ENCODE results near the gene VTA1.

VTA1 gene

GRCh38 chr6:142246960-142247359, 99.9 kb downstream of the VTA1 start:
- Histone ChIP-seq H4K8ac (ENCODE audit: low read depth, low read length) (no peak overlapping the region), H2BK5ac (ENCODE audit: low read length) (no peak overlapping the region), H3K79me1 (ENCODE audit: low read length) (no peaks in the 10 kb centered on the region), H2BK15ac (replicated peaks; ENCODE audit: low read depth) (no peak overlapping the region), H3K36me3 (ENCODE audit: control insufficient read depth, insufficient read depth, low read length) (no peaks in the 10 kb centered on the region), H3K56ac (ENCODE audit: low read length) (no peak overlapping the region), H3K4ac (ENCODE audit: low read depth, low read length) (no peak overlapping the region), H3K18ac (ENCODE audit: low read length) (no peak overlapping the region), H3K79me2 (ENCODE audit: control insufficient read depth, insufficient read depth, low read length) (no peaks in the 10 kb centered on the region), H4K5ac (ENCODE audit: low read length) (no peak overlapping the region), H3K27ac (ENCODE audit: low read depth, low read length) (no peak overlapping the region), H2AK5ac (ENCODE audit: low read length) (no peak overlapping the region), H2BK120ac (ENCODE audit: low read depth, low read length) (no peak overlapping the region), H3K4me1 (ENCODE audit: control insufficient read depth, low read depth, low read length) (no peaks in the 10 kb centered on the region), H3K27me3 (ENCODE audit: insufficient read depth, low read length, poor library complexity) (no peaks in the 10 kb centered on the region), H3K4me2 (ENCODE audit: low read length) (no peak overlapping the region), H3K9ac (ENCODE audit: low read length) (no peak overlapping the region), H3K4me3 (ENCODE audit: low read length) (no peak overlapping the region), H3K23ac (ENCODE audit: low read length) (no peak overlapping the region)
- DNase-seq = no peak
- no CpG with 5 or more reads among the region's 6 CpGs for WGBS (ENCODE audit: extremely low coverage, insufficient coverage, low lambda C conversion rate)

- WGBS (ENCODE audit: extremely low coverage, insufficient coverage, low lambda C conversion rate) = no CpG with 5 or more reads among the region's 3 CpGs
Measured at GRCh38 chr6:142249266-142249665, 102.2 kb downstream of the VTA1 start.

DNA sequence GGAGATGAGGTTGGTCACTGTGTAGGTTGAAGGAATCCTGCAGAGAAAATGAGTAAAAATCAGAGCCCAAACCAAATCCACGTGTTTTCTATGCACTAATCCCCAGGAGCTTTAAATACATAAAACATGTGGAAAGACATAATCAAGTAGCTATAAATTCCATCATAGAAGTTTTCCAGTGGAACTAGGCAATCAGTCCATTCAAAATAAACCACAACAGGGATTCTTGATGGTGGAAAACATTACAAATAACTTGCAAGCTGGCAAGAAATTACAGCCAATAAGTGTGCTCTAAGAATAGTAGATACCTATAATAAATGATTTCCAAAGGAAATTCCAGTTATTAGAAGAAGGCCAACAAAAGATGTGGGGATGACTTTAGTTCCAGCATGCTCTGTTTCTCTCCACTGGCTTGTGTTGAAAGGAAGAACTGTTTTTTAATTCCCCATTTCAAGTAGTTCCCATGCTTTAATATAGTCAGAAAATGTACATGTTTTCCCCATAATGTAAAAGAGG, 104.9 kb downstream of the VTA1 start:
- H3K4me3 ChIP-seq (ENCODE audit: low read length) = no peak overlapping the region
- H3K79me1 ChIP-seq (ENCODE audit: low read length) = no peaks in the 10 kb centered on the region
- H2BK15ac ChIP-seq (replicated peaks; ENCODE audit: low read depth) = no peak overlapping the region
- H3K4ac ChIP-seq (ENCODE audit: low read depth, low read length) = no peak overlapping the region
- no peaks in the 10 kb centered on the region for H3K4me1 ChIP-seq (ENCODE audit: control insufficient read depth, low read depth, low read length)
- H2BK5ac ChIP-seq (ENCODE audit: low read length) = no peak overlapping the region
- no peak overlapping the region for H3K56ac ChIP-seq (ENCODE audit: low read length)
- no peaks in the 10 kb centered on the region for H3K79me2 ChIP-seq (ENCODE audit: control insufficient read depth, insufficient read depth, low read length)
- H2AK5ac ChIP-seq (ENCODE audit: low read length) = no peak overlapping the region
- H3K36me3 ChIP-seq (ENCODE audit: control insufficient read depth, insufficient read depth, low read length) = no peaks in the 10 kb centered on the region
- H3K18ac ChIP-seq (ENCODE audit: low read length) = no peak overlapping the region
- WGBS (ENCODE audit: extremely low coverage, insufficient coverage, low lambda C conversion rate) = no CpG with 5 or more reads among the region's 1 CpG
- no peak overlapping the region for H3K23ac ChIP-seq (ENCODE audit: low read length)
- DNase-seq = no peak
- no peaks in the 10 kb centered on the region for H3K27me3 ChIP-seq (ENCODE audit: insufficient read depth, low read length, poor library complexity)
- H4K5ac ChIP-seq (ENCODE audit: low read length) = no peak overlapping the region
- no peak overlapping the region for H3K4me2 ChIP-seq (ENCODE audit: low read length)
- H3K9ac ChIP-seq (ENCODE audit: low read length) = no peak overlapping the region
- no peak overlapping the region for H3K27ac ChIP-seq (ENCODE audit: low read depth, low read length)
- H4K8ac ChIP-seq (ENCODE audit: low read depth, low read length) = no peak overlapping the region
- no peak overlapping the region for H2BK120ac ChIP-seq (ENCODE audit: low read depth, low read length)

More at GRCh38 chr6:142249266-142249665, 102.2 kb downstream of the VTA1 start:
- Histone ChIP-seq H3K4me1 (ENCODE audit: control insufficient read depth, low read depth, low read length) (no peaks in the 10 kb centered on the region), H3K4me2 (ENCODE audit: low read length) (no peak overlapping the region), H2BK15ac (replicated peaks; ENCODE audit: low read depth) (no peak overlapping the region), H3K36me3 (ENCODE audit: control insufficient read depth, insufficient read depth, low read length) (no peaks in the 10 kb centered on the region), H3K9ac (ENCODE audit: low read length) (no peak overlapping the region), H3K4ac (ENCODE audit: low read depth, low read length) (no peak overlapping the region), H3K56ac (ENCODE audit: low read length) (no peak overlapping the region), H2BK120ac (ENCODE audit: low read depth, low read length) (no peak overlapping the region), H3K18ac (ENCODE audit: low read length) (no peak overlapping the region), H3K79me2 (ENCODE audit: control insufficient read depth, insufficient read depth, low read length) (no peaks in the 10 kb centered on the region), H3K23ac (ENCODE audit: low read length) (no peak overlapping the region), H3K4me3 (ENCODE audit: low read length) (no peak overlapping the region), H4K8ac (ENCODE audit: low read depth, low read length) (no peak overlapping the region), H3K27me3 (ENCODE audit: insufficient read depth, low read length, poor library complexity) (no peaks in the 10 kb centered on the region), H2AK5ac (ENCODE audit: low read length) (no peak overlapping the region), H3K79me1 (ENCODE audit: low read length) (no peaks in the 10 kb centered on the region), H3K27ac (ENCODE audit: low read depth, low read length) (no peak overlapping the region), H2BK5ac (ENCODE audit: low read length) (no peak overlapping the region), H4K5ac (ENCODE audit: low read length) (no peak overlapping the region)
- DNase-seq = no peak

DNA sequence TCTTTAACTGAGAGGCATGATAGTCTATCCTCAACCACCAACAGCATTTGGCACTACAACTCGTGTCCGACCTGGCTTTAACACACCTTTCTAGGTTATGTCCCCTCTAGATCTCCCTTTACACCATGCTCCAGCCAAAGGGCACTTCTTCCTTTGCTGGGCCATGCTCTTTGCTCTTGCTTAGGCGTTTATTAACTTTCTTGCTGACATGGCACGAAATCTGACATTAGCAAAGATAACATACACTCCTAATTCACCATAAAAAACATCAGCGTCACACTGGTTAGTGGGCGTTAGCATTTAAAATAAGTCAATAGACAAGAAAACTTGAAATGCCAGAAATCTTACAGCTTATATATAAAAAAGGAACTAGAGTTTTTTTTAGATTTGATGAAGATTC, 107.5 kb downstream of the VTA1 start:
- H3K4me3 ChIP-seq (ENCODE audit: low read length) = no peak overlapping the region
- H3K4me2 ChIP-seq (ENCODE audit: low read length) = no peak overlapping the region
- no peak overlapping the region for H2BK15ac ChIP-seq (replicated peaks; ENCODE audit: low read depth)
- no peaks in the 10 kb centered on the region for H3K79me2 ChIP-seq (ENCODE audit: control insufficient read depth, insufficient read depth, low read length)
- no peak overlapping the region for H3K23ac ChIP-seq (ENCODE audit: low read length)
- H3K36me3 ChIP-seq (ENCODE audit: control insufficient read depth, insufficient read depth, low read length) = no peaks in the 10 kb centered on the region
- no peak overlapping the region for H4K8ac ChIP-seq (ENCODE audit: low read depth, low read length)
- no peak overlapping the region for H3K27ac ChIP-seq (ENCODE audit: low read depth, low read length)
- H2BK120ac ChIP-seq (ENCODE audit: low read depth, low read length) = no peak overlapping the region
- no peak overlapping the region for H3K18ac ChIP-seq (ENCODE audit: low read length)
- H3K4ac ChIP-seq (ENCODE audit: low read depth, low read length) = no peak overlapping the region
- H3K56ac ChIP-seq (ENCODE audit: low read length) = no peak overlapping the region
- no peaks in the 10 kb centered on the region for H3K27me3 ChIP-seq (ENCODE audit: insufficient read depth, low read length, poor library complexity)
- H3K4me1 ChIP-seq (ENCODE audit: control insufficient read depth, low read depth, low read length) = no peaks in the 10 kb centered on the region
- no peak overlapping the region for H4K5ac ChIP-seq (ENCODE audit: low read length)
- no peak for DNase-seq
- WGBS (ENCODE audit: extremely low coverage, insufficient coverage, low lambda C conversion rate) = no CpG with 5 or more reads among the region's 6 CpGs
- H3K79me1 ChIP-seq (ENCODE audit: low read length) = no peaks in the 10 kb centered on the region
- no peak overlapping the region for H2BK5ac ChIP-seq (ENCODE audit: low read length)
- H3K9ac ChIP-seq (ENCODE audit: low read length) = no peak overlapping the region
- no peak overlapping the region for H2AK5ac ChIP-seq (ENCODE audit: low read length)

DNA sequence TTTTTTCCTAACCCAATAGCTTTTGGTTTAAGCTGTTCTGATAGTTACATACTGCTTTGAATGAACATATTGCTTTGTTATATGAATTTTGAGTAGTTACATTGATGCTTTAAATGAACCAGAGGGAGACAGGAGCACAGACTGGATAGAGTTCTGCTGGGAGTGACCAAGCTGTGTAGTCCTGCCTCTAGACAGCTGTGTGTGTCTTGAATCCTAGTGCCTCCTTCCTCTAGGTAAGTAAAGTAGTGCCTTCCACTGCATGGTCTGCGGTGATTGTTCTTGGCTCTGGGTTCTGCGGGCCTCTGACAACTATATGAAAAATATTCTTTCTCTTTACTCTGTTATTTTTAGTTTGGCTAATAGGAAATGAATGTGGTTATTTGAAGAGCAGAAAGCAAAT, 108.7 kb downstream of the VTA1 start:
- Histone ChIP-seq H3K9ac (ENCODE audit: low read length) (no peak overlapping the region), H4K5ac (ENCODE audit: low read length) (no peak overlapping the region), H3K27me3 (ENCODE audit: insufficient read depth, low read length, poor library complexity) (no peaks in the 10 kb centered on the region), H3K4me3 (ENCODE audit: low read length) (no peak overlapping the region), H3K4me1 (ENCODE audit: control insufficient read depth, low read depth, low read length) (no peaks in the 10 kb centered on the region), H3K23ac (ENCODE audit: low read length) (no peak overlapping the region), H2AK5ac (ENCODE audit: low read length) (no peak overlapping the region), H2BK15ac (replicated peaks; ENCODE audit: low read depth) (no peak overlapping the region), H3K56ac (ENCODE audit: low read length) (no peak overlapping the region), H3K4ac (ENCODE audit: low read depth, low read length) (no peak overlapping the region), H3K79me2 (ENCODE audit: control insufficient read depth, insufficient read depth, low read length) (no peaks in the 10 kb centered on the region), H2BK5ac (ENCODE audit: low read length) (no peak overlapping the region), H3K18ac (ENCODE audit: low read length) (no peak overlapping the region), H4K8ac (ENCODE audit: low read depth, low read length) (no peak overlapping the region), H2BK120ac (ENCODE audit: low read depth, low read length) (no peak overlapping the region), H3K36me3 (ENCODE audit: control insufficient read depth, insufficient read depth, low read length) (no peaks in the 10 kb centered on the region), H3K4me2 (ENCODE audit: low read length) (no peak overlapping the region), H3K79me1 (ENCODE audit: low read length) (no peaks in the 10 kb centered on the region), H3K27ac (ENCODE audit: low read depth, low read length) (no peak overlapping the region)
- no CpG with 5 or more reads among the region's 2 CpGs for WGBS (ENCODE audit: extremely low coverage, insufficient coverage, low lambda C conversion rate)
- DNase-seq = no peak

DNA sequence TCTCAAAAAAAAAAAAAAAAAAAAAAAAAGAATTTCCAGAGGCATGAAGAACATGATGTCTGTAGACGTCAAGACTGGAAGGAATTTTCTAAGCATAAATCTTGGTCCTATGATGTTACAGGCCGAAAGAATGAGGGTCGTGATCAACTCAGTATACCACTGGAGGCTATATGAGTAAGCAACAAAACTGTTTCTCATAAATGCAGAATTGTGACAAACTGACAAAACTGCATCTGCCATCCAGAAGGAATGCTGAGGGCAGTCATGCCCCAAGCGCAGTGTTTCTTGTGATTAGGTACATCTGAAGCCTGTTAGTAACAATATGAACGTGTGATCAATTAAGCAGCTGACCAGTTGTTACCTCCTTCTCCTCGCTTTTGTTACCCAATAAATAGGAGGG, 111.2 kb downstream of the VTA1 start:
- Histone ChIP-seq H3K4ac (ENCODE audit: low read depth, low read length) (no peak overlapping the region), H3K79me1 (ENCODE audit: low read length) (no peaks in the 10 kb centered on the region), H3K27ac (ENCODE audit: low read depth, low read length) (no peak overlapping the region), H4K5ac (ENCODE audit: low read length) (no peak overlapping the region), H3K27me3 (ENCODE audit: insufficient read depth, low read length, poor library complexity) (no peaks in the 10 kb centered on the region), H3K4me2 (ENCODE audit: low read length) (no peak overlapping the region), H4K8ac (ENCODE audit: low read depth, low read length) (no peak overlapping the region), H2BK15ac (replicated peaks; ENCODE audit: low read depth) (no peak overlapping the region), H3K36me3 (ENCODE audit: control insufficient read depth, insufficient read depth, low read length) (no peaks in the 10 kb centered on the region), H3K4me3 (ENCODE audit: low read length) (no peak overlapping the region), H3K23ac (ENCODE audit: low read length) (no peak overlapping the region), H3K79me2 (ENCODE audit: control insufficient read depth, insufficient read depth, low read length) (no peaks in the 10 kb centered on the region), H2BK5ac (ENCODE audit: low read length) (no peak overlapping the region), H2AK5ac (ENCODE audit: low read length) (no peak overlapping the region), H3K4me1 (ENCODE audit: control insufficient read depth, low read depth, low read length) (no peaks in the 10 kb centered on the region), H2BK120ac (ENCODE audit: low read depth, low read length) (no peak overlapping the region), H3K9ac (ENCODE audit: low read length) (no peak overlapping the region), H3K18ac (ENCODE audit: low read length) (no peak overlapping the region), H3K56ac (ENCODE audit: low read length) (no peak overlapping the region)
- DNase-seq = no peak
- no CpG with 5 or more reads among the region's 6 CpGs for WGBS (ENCODE audit: extremely low coverage, insufficient coverage, low lambda C conversion rate)

All from mesendoderm (in vitro differentiated cells).